HEK293 (cell line): ENCODE results near the gene ARHGAP15.

Experiments used
- CTCF ChIP-seq: fragments of 450-650 bp; formaldehyde crosslinking; IDR thresholded peaks from 2 replicates; pipeline ENCODE4 v1.5.1; 2016; ENCODE audit warnings: missing biosample characterization, missing genetic modification characterization
- REST ChIP-seq: fragments of 450-650 bp; formaldehyde crosslinking; IDR thresholded peaks from 2 replicates; pipeline ENCODE4 v1.5.1; 2016; ENCODE audit warnings: missing biosample characterization, missing genetic modification characterization
- ZBTB1 ChIP-seq: fragments of 450-650 bp; formaldehyde crosslinking; IDR thresholded peaks from 2 replicates; pipeline ENCODE4 v1.5.1; 2016; ENCODE audit warnings: missing biosample characterization, missing genetic modification characterization
- ZBTB26 ChIP-seq: fragments of 450-650 bp; formaldehyde crosslinking; optimal IDR thresholded peaks from 2 replicates; pipeline ENCODE3; 2016; ENCODE audit warnings: missing biosample characterization, mild to moderate bottlenecking, missing genetic modification characterization
- ZNF132 ChIP-seq: fragments of 450-650 bp; formaldehyde crosslinking; IDR thresholded peaks from 2 replicates; pipeline ENCODE4 v1.5.1; 2017; ENCODE audit warnings: missing biosample characterization, missing genetic modification characterization, borderline replicate concordance
- ZNF266 ChIP-seq: fragments of 450-650 bp; formaldehyde crosslinking; IDR thresholded peaks from 2 replicates; pipeline ENCODE4 v1.5.1; 2016; ENCODE audit warnings: missing biosample characterization, missing genetic modification characterization, low read depth
- ZNF302 ChIP-seq: fragments of 450-650 bp; formaldehyde crosslinking; IDR thresholded peaks from 2 replicates; pipeline ENCODE4 v1.5.1; 2016; ENCODE audit warnings: missing biosample characterization, missing genetic modification characterization, low read depth
- ZNF324 ChIP-seq: fragments of 450-650 bp; formaldehyde crosslinking; IDR thresholded peaks from 2 replicates; pipeline ENCODE4 v1.5.1; 2016; ENCODE audit warnings: missing biosample characterization, missing genetic modification characterization
- ZNF335 ChIP-seq: fragments of 450-650 bp; formaldehyde crosslinking; conservative IDR thresholded peaks from 2 replicates; pipeline ENCODE4 v1.5.1; 2016; ENCODE audit warnings: missing biosample characterization, missing genetic modification characterization
- ZNF76 ChIP-seq: fragments of 450-650 bp; formaldehyde crosslinking; IDR thresholded peaks from 2 replicates; pipeline ENCODE4; 2016; ENCODE audit warnings: low read depth, missing biosample characterization, missing genetic modification characterization, borderline replicate concordance

- TF ChIP-seq CTCF (tag by site-specific recombination) (no peak), ZBTB1 (tag by site-specific recombination) (no peak), ZBTB26 (tag by site-specific recombination) (no peak), ZNF335 (tag by site-specific recombination) (no peak), ZNF302 (tag by site-specific recombination) (no peak), ZNF76 (tag by site-specific recombination) (no peak), ZNF324 (tag by site-specific recombination) (no peak), ZNF266 (tag by site-specific recombination) (no peak), ZNF132 (tag by site-specific recombination) (no peak), REST (no peak)
These were observed 286.4 kb downstream of the ARHGAP15 start for GRCh38 chr2:143415571-143415970.
